ENCODE measurements around the gene NCK2.
"Not testable (repeated sequence)": the region's sequence is repeated elsewhere in the genome, so short reads cannot be mapped to it uniquely, and the experiment has no call there.

Gene NCK2

GRCh38 chr2:105894327-105894944, 149.7 kb downstream of the NCK2 start:
- no peak for DNase-seq (ENCODE audit: low spot score)

DNA sequence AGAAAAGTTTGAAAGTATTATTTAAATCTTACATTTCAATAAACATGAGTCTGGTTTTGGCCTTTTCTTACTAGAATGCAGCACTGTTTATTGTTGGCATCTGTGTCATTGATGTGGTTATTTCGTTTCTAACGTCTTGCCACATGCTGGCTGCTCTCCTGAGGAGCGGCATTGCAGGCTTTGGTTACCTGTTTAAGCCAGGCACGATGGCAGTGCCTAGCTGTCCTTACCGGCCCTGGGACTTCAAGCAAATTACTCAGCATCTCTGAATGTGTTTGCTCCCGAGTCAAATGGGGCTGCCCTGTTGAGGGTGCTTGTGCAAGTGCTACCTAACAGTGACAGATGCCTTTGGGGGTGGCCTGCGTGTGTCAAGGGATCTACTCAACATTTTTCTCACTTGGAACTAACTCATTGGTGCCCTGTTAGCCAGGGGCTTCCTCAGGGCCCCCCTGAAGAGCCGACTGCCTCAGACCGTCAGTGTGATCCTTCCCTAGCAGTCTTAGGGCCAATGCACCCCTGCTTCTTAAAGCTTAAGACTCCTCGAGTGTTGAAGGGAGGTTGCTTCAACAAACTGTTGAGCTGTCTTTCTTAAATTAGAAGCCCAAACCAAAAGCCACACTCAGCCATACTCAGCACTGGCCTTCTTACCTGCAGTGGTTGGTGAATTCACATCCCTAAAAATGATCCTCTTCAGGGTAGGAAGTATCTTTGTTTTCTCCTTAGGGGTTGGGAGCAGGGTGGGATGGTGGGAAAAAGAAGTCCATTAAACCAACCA, 151.5 kb downstream of the NCK2 start:
- DNase-seq (ENCODE audit: low spot score), result no peak

DNA sequence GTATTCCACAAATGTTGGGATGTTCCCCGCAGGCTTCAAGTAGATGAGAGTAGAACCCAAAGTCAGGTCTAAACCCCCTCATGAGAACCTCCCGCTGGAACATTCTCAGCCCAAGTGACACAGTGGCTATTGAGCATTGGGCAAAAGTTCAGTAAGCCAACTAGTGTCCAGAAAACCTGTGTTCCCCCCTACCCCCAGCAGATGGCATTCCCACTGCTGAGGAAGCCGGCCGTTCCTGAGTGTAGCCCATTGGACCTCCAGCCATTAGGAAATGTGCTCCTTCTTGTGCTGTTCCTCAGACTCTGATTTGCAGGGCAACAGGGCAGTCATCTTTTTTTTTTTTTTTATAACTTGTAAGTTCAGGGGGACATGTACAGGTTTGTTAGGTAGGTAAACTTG, 152.1 kb downstream of the NCK2 start:
- no peak for DNase-seq (ENCODE audit: low spot score)

DNA sequence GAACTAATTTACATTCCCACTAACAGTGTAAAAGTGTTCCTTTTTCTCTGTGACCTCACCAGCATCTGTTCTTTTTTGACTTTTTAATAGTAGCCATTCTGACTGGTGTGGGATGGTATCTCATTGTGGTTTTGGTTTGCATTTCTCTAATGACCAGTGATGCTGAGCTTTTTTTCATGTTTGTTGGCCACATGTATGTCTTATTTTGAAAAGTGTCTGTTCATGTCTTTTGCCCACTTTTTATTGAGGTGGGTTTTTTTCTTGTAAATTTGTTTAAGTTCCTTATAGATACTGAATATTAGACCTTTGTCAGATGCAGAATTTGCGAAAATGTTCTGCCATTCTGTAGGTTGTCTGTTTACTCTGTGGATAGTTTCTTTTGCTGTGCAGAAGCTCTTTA, 153.0 kb downstream of the NCK2 start:
- not testable (repeated sequence) for DNase-seq (ENCODE audit: low spot score)

DNA sequence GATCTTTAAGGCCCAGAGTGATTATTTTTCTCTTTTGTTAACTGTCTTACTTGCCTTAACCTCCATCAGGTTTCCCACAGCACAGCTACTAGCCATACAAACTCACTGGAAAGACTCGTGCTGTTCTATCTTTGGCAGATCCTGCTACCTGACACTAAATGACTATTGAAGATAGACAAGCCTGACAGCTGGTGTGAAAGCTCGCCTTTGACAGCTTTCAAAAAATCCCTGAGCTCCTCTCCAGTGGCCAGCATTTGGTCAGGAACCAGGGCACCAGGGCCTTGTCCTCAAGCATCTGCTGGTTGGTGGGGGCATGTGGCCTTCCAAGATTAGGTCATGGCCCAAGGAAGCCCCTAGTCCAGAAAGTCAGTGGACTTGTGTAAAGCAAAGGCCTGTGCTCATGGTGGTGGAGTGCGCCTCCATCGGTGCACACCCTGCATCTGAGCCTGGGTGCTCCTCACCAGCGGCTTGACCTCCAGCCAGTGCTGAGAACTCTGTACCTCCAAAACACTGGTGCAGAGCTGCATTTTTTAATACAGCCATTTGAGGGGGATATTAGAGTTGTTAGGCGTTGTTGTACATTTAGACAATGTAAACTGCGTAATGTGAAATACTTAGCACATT, 158.5 kb downstream of the NCK2 start:
- no peak for DNase-seq (ENCODE audit: low spot score)

DNA sequence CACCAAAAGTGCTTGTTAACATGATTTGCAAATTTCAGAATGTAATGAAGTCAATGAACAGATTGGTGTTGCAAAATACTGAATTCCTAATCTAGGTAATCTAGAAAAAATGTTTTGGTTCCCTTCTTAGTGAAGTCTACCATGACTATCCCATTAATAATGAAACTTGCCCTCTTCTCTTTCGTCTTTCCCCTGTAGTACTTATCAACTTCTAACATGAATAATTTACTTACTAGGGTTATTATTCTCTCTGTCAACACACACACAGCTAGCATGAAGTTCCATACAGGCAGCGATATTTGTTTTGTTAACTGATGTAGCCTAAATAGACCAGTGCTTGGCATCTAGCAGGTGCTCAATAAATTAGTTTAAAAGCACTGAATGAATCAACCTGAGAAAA, 160.2 kb downstream of the NCK2 start:
- no peak for DNase-seq (ENCODE audit: low spot score)

DNA sequence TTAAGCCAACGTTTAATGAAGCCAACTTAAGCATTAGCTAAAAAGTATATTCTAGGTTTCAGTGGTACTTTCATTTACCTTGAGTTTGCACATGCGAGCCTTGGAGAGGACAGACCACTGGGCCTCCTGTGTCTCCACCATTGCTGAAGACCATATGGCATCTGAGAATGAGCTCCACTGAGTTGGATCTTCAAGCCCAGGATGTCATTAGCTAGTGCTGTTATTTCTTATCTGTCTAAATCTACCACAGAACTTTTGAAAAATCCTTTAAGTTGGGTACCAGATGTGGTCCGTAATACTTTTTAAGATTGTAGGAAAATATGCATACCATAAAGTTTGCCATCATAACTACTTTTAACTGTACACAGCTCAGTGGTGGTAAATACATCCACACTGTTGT, 161.8 kb downstream of the NCK2 start:
- no peak for DNase-seq (ENCODE audit: low spot score)

- no peak for DNase-seq (ENCODE audit: low spot score)
Observed at GRCh38 chr2:105907184-105907583, 162.5 kb downstream of the NCK2 start.

GRCh38 chr2:105909215-105909614, 164.5 kb downstream of the NCK2 start:
- no peak for DNase-seq (ENCODE audit: low spot score)

GRCh38 chr2:105910497-105911238, 166.0 kb downstream of the NCK2 start:
- DNase-seq (ENCODE audit: low spot score), result no peak

GRCh38 chr2:105911425-105911824, 166.7 kb downstream of the NCK2 start:
- DNase-seq (ENCODE audit: low spot score), result no peak

DNA sequence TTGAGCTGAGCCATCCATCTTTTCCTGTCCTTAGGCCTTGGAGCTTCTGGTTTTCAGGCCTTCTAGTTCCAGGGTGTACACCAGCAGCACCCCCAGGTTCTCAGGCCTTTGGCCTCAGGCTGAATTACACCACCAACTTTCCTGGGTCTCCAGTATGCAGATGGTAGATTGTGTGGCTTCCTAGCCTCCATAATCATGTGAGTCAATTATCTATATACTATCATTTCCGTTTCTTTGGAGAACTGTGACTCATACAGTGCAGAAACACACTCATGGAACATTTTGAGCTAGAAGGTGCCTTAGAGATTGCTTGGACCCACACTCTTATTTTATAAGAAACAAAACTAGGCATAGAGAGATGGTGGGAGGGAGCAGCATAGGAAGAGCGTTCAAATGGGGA, 167.4 kb downstream of the NCK2 start:
- no peak for DNase-seq (ENCODE audit: low spot score)

- DNase-seq (ENCODE audit: low spot score), result no peak
Observed at GRCh38 chr2:105915005-105915558, 170.4 kb downstream of the NCK2 start.

DNA sequence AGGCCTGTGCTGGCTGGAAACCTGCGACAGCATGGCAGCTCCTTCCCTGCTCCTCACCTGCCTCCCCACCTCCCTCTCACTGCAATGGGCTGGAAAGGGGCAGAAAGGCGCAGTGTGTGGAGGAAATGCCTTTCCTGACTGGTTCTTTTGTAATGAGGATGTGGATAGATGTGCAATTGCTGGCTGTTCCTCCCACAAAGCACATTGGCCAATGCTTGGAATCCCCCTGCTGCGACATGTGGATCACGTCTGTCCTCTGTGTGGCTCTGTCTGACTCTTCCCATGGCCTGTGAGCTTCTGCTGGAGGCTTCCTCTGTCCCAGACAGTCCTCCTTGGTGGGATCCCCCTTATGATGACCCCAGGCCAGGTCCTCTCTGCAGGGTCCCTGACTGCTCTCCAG, 172.5 kb downstream of the NCK2 start:
- DNase-seq (ENCODE audit: low spot score), result no peak

- DNase-seq (ENCODE audit: low spot score), result no peak
Observed at GRCh38 chr2:105917688-105918087, 173.0 kb downstream of the NCK2 start.

- DNase-seq (ENCODE audit: low spot score), result no peak
Observed at GRCh38 chr2:105919191-105919811, 174.6 kb downstream of the NCK2 start.

- no peak for DNase-seq (ENCODE audit: low spot score)
Observed at GRCh38 chr2:105919826-105920225, 175.1 kb downstream of the NCK2 start.

DNA sequence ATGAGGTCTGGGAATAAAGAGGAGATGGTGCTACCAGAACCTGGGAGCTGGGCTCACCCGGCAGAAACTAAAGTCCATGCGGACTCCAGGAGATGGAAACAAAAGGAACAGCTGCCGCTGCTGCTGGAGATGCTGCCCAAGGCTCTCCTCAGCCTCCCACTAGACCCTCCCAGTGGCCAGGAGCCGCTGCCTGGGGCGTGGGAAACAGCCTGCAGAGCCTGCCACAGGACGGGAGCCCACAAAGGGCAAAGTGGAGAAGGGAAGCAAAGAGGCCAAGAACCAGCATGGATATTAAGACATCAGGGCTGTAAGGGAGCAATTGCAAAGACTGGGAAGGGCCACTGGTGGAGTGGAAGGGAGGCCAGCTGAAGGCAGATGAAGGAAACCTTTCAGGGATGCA, 179.6 kb downstream of the NCK2 start:
- DNase-seq (ENCODE audit: low spot score), result peak; percentile 50

- no peak for DNase-seq (ENCODE audit: low spot score)
Observed at GRCh38 chr2:105924932-105925331, 180.2 kb downstream of the NCK2 start.

DNA sequence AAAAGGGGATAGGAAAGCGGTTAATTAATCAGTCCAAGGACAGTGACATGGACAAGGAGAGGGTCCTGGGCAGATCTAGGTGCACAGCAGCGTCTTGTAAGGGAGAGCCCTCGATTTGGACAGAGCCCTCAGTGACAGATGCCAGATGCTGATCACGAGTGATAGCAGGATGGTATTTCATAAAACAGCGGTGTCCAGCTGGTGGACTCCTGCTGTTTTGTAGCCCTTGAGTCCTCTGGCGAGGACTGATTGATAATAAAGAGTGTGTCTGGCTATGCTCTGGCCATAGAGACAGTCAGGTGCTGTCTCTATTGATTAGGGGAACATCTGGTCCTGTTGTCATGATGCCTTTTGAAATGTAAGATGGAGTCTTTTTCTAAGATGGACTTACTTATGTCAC, 180.7 kb downstream of the NCK2 start:
- no peak for DNase-seq (ENCODE audit: low spot score)

GRCh38 chr2:105926960-105927678, 182.4 kb downstream of the NCK2 start:
- no peak for DNase-seq (ENCODE audit: low spot score)

Measured in ecto neural progenitor cell (in vitro differentiated cells).